GM18909 (cell line): ENCODE data around the gene TEC.
A peak's percentile ranks its signal among the peaks of the same experiment; 100 is the strongest.

Source experiments
- ATAC-seq: cut with Tn5 transposase; IDR thresholded peaks from one replicate; pipeline ENCODE4 v1.9.1; 2021; ENCODE audit warnings: mild to moderate bottlenecking; ENCODE audit not compliant: unreplicated experiment, poor library complexity

The TEC gene

GRCh38 chr4:48270523-48270897 is 872 bp upstream of the TEC start:
- no peak for ATAC-seq

DNA sequence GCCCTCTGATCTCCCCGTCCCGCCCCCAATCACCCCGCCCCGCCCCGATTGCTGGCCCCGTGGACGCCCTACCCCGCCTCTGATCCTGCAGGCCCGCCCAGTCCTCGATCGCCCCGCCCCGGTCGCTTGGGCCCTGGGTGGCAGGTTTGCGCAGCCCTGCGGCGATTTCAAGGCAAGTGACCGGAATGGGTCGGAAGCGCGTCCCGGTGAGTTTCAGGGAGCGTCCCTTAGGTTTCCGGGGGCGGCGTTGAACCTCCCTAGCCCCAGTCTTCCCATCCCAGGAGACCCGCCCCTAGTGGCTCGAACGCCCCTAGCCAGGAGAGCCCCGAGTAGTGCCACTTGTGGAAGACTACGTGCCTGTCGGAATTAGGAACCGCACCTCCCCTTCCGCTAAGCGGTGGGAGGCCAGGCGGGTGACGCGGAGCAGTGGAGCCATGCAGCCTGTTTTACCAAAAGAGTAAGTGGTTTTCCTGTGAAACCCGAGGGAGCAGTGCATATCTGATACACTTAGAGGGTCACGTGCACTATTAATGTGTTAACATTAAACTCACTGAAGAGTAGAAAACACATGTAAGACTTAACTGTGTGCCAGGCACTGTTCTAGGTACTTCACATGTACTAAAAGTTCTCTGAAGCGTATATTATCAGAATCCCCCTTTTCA is 354 bp upstream of the TEC start:
- ATAC-seq = peak; percentile 76

DNA sequence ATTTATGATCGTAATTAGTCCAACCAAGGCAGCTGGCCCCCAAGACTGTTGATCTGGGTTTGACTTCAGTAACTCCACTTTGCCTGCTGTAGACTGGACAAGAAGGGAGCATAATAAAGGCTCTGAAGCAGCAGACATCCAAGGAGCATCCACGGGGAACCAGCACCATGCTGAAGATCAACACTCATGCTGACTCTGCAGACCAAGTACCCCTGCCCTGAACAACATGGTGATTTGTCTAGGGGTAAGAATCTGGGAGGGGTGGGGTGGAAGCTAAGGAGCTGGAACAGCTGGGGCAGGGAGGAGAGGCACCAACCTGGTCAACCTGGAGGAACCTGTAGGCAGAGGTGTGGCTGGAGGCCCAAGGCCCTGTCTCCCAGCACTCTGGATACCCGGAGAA is 2.1 kb downstream of the TEC start:
- ATAC-seq = no peak

DNA sequence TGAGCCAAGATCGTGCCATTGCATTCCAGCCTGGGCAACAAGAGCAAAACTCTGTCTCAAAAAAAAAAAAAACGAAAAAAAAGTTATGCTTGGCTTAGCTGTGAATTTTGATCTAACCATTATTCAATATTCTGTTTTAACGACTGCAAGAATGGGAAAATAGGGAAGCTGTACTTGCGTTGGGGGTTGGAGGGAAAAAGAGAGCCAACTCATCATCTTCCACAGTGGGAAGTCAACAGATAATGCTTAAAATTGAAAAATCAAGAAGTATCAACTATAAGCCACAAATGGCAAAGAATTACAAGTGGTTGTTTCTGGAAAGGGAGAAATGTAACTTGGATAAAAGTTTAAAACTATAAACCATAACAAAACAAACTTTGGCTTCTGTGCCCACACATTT is 2.9 kb downstream of the TEC start:
- ATAC-seq = no peak

DNA sequence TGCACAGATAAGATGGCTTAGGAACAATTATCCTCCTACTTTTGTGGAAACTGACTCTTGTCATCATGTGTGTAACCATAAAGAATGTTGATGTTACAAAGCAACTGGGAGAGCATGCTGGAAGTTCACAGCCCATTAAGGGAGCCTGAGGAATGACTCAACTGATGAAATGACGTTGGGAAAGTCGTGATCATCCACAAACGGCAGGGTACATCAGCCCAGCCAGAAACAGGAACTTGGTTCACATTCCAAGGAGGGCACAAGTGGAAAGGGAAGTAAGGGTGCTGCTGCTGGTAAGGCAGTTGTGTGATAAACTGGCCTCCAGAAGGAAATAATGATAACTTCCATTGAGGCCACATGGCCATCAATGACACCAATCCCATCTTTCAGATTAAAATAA is 6.7 kb downstream of the TEC start:
- ATAC-seq = no peak

- ATAC-seq = no peak
Observed at GRCh38 chr4:48262484-48262883, 7.2 kb downstream of the TEC start.

DNA sequence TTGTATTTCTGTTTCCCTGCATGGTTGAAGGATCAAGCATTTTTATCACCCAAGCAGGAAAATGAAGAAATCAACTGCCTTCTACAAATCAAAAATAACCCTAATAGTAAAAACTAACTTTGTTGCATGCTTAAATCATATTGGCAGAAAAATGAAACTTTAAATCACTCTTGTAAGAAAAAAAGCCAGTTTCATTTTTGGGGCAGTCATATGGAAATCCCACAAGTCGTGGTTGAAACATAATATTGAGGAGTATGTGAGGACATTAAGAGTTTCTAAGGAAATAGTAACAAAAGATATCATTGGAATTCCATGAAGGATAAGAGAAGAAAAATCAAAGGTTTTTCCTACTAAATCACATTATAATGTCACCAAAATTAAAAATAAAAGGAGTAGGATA is 8.4 kb downstream of the TEC start:
- ATAC-seq = no peak

DNA sequence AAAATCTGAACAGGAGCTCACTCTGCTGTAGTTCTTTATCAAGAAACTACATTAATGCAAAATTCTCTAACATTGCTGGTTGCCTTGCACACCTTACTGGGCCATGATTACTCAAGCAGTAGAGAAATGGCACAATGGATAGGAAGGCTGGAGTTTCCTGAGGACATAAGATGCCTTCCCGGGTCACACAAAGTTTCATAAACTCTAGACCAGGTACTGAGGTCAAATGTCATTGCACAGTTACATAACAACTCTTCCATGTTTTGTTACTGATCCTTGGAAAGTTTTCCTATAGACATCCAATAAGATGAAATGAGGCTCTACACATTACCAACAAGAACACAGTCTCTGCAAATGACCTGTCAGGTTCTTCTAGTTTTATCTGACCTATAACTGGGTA is 9.9 kb downstream of the TEC start:
- no peak for ATAC-seq

DNA sequence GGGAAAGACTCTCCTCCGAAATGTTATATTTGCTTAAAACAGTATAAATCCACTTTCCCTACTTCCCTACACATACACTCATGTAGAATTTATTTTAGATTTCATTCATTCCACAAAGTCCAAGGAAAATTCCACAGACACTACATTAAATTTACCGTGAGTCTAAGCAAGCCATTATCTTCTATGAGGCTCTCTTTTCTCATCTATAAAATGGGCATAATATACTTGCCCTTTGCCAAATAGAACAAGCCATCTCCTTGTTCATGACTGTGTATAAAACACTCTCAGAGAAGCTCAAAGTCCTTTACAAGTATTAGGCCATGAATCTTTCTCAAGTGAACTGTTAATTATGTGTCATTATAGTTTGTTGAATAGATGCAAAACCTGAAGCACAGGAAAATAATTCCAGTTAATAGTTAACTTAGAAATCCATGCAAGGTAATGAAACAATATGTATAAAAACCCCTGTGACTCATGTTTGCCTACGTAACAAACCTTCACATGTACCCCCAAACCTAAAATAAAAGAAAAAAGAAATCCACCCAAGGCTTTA is 10.7 kb downstream of the TEC start:
- no peak for ATAC-seq

GRCh38 chr4:48255959-48256342 is 13.7 kb downstream of the TEC start:
- no peak for ATAC-seq

DNA sequence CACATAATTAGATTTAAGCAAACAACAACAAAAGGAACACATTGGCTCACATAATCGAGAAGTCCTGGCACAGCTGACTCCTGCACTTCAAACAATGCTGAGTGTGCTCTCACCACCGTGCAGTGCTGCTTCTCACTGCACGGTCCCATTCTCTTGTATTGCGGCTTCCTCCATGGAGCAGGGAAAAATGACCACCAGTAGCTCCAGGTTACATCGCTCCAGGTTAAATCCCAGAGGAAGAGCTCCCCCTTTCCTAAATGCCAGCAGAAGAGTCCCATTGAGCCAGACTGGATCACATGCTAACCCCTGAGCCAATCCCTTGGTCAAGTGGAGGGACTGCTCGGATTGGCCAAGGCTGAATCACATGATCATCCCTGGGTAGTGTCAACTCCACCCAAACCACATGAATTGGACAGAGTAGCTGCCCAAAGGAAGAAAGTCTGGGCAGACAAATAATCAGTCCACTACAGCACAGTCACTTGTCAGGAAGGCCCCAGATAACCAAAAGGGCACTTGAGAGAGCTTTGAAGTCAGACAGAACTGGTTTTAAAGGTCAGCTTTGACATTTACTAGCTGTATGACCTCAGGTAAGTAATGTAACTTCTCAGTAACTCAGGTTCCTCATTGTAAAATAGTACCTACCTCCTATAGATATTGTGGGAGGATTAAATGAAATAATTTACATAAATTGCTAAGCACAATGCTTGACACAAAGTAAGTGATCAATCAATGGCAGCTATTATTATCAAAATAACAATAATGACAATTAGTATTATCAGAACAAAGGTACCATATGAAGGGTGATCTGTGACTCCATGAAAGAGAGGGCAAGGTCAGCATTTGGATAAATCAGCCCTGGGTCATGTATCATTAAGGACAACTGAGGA is 14.3 kb downstream of the TEC start:
- no peak for ATAC-seq

DNA sequence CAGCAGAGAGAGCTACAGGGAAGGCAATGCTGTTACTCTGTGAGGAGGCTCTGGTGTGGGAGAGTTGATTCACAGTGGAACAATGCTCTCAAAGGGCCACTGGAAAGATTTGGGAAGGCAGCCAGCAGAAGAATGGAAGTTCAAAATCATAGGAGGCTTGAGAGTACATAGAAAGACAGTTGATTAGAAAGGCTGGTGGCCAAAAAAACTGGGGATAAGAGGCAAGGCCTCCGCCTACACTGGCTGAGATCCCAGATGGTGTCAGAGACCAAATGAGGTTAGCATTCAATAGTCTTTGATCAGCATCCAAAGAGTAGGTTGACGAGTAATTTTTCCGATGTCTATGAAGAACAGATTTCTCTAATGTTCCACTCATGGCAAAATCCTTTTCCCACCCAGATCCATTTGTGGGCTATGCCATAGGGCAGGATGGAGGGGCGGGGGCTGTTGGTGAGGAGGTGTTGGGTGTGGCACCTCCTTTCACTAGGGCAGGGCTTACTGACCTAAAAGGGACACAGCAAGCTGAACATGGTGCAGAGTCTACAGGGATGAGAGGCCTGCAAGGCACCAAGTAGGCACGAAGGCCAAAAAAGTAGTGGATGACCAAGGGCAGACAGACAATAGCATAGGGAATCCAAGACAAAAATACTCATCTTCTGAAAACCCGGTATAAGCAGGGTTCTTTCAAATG is 15.1 kb downstream of the TEC start:
- ATAC-seq = no peak

DNA sequence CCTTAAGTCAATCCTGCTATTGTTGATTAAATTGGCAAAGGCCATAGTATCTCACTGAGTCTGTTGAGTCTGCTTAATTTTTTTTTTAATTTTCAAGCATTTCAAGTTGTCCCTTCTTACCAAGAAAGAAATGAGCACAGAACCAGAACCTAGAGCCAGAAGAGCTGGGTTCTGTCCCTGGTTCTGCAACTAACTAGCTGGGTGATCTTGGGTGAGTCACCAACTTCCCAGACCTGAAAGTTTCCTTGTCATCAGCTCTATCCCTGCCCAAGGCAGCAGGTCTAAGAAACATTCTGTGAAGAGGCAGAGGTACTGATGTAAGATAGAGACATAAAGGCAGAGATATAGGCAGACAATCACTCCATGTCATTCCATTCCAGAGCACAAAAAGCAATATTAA is 17.3 kb downstream of the TEC start:
- ATAC-seq = no peak

- no peak for ATAC-seq
Observed at GRCh38 chr4:48250980-48251379, 18.7 kb downstream of the TEC start.

DNA sequence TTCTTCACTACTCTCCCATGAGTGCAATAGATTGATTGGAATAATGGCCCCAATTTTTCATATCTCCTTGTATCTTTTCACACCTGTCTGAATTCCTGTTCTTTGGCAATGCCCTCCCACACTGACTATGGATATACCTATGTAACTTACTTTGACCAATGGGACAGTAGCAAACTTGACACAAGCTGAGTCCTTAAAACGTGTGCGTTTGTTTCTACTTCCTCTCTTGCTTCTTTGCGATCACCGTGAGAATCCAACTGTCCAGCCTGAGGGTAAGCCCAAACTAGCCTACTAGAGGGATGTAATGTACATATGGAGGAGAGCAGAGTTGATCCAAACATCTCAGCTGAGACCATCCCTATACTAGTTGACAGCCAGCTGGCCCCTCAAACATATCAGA is 19.3 kb downstream of the TEC start:
- no peak for ATAC-seq

- no peak for ATAC-seq
Observed at GRCh38 chr4:48249378-48249777, 20.3 kb downstream of the TEC start.

DNA sequence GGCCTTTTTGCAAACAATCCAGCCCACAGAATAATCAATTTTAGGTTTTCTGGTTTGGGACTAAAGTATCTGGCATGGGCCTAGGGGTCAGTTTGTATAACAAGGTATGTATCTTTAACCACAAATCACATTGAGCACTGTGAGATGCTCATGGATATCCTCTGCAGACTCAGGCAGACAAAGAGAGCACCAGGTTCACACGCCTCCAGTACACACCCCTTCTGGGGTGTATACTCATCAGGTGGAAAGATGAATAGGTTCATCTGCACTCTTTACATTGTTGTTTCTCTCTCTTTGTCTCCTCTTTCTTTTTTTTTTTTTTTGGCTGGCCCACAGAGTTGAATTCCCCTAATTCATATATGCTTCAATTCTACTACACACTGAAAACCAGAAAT is 21.1 kb downstream of the TEC start:
- peak; percentile 49 for ATAC-seq

GRCh38 chr4:48247878-48248558 is 21.6 kb downstream of the TEC start:
- peak; percentile 59 for ATAC-seq

GRCh38 chr4:48247142-48247877 is 22.3 kb downstream of the TEC start:
- ATAC-seq = peak; percentile 55

GRCh38 chr4:48244665-48245064 is 25.0 kb downstream of the TEC start:
- ATAC-seq = no peak
